Body of pancreas (tissue), 4 donors: Measurements from ENCODE around the gene EGFLAM. TPM values are rescaled to one million over a fixed set of nuclear protein-coding genes. Genes with fewer than 3 reads are reported as not detected.
"Not testable (repeated sequence)": the region's sequence is repeated elsewhere in the genome, so short reads cannot be mapped to it uniquely, and the experiment has no call there.

Experiments used
- ATAC-seq: fragments of 150-250 bp; one replicate; pipeline ENCODE4 v1.9.1; 2016
- DNase-seq, 4 donors: peaks; one replicate each; pipeline ENCODE4 v3.0.0-alpha.2; 2019
- H3K27ac ChIP-seq, 4 donors: fragments of 200-600 bp; sonication (generic); 1 replicate in 3 of 4; 2 replicates in 1 of 4; pipeline versions ENCODE4 v1.5.1 to v1.6.1; 2016 to 2019; ENCODE audit warnings: mild to moderate bottlenecking in 1 of 4, mixed read lengths in 1 of 4, moderate library complexity in 1 of 4
- H3K27me3 ChIP-seq, 2 donors: fragments of 200-600 bp; sonication (generic); one replicate each; pipeline ENCODE4 v1.6.0; 2016; ENCODE audit warnings: mild to moderate bottlenecking in 1 of 2
- H3K36me3 ChIP-seq, 2 donors: fragments of 200-600 bp; sonication (generic); replicated peaks in 1 of 2; 2 replicates each; pipeline ENCODE4 v1.5.1; 2016; ENCODE audit warnings: low read depth in 2 of 2; ENCODE audit not compliant: insufficient read depth in 1 of 2
- H3K4me1 ChIP-seq: fragments of 200-600 bp; sonication (generic); one replicate; pipeline ENCODE4 v1.6.0; 2016
- H3K4me3 ChIP-seq, 2 donors: fragments of 200-600 bp; sonication (generic); 1 replicate in 1 of 2; 2 replicates in 1 of 2; pipeline ENCODE4 v1.5.1; 2016 to 2019
- H3K9me3 ChIP-seq, 3 donors: fragments of 200-600 bp; sonication (generic); 1 replicate in 2 of 3; 2 replicates in 1 of 3; pipeline ENCODE4 v1.5.1; 2016
- CTCF ChIP-seq, 7 experiments: fragments of 450-650 bp in 4 of 7; fragments of 200-600 bp in 3 of 7; sonication (generic) in 3 of 7; IDR thresholded peaks; one replicate each; pipeline ENCODE4 v1.5.1; 2016 to 2019; ENCODE audit warnings: antibody characterized with exemption in 7 of 7
- POLR2A ChIP-seq, 3 donors: fragments of 450-650 bp; IDR thresholded peaks; one replicate each; pipeline ENCODE4 v1.6.1; 2016; ENCODE audit warnings: antibody characterized with exemption in 3 of 3, mild to moderate bottlenecking in 2 of 3
- WGBS, 2 donors: methylation state at CpG; one replicate each; pipeline ENCODE4 v1.1.5; 2017; 5-methylcytosine and 5-hydroxymethylcytosine counted together
- intact Hi-C: fragments of 100-400 bp; cut with DNase I; formaldehyde crosslinking; loops from one replicate; pipeline ENCODE4 v1.15.1; 2023
- total RNA-seq, 2 donors: library from RNA; depleted of rRNA; stranded (reverse); fragments of >200 nt; gene quantifications; one replicate each; pipeline ENCODE4 v1.1.0, GENCODE V29; 2016

Gene EGFLAM
- total RNA-seq, 2 donors from 2014 or later = 0.26 to 4.6 TPM

- ATAC-seq (no peak), DNase-seq (no peak)
- intact Hi-C loops = no loop called here
- Histone ChIP-seq H3K4me3 (no peak overlapping the region), H3K27ac (no peak overlapping the region), H3K27me3 (no peaks in the 10 kb centered on the region), H3K4me1 (no peaks in the 10 kb centered on the region), H3K9me3 (no peaks in the 10 kb centered on the region), H3K36me3 (no peaks in the 10 kb centered on the region)
- TF ChIP-seq CTCF (IDR thresholded peaks at IDR 0.05) = no peak
- TF ChIP-seq POLR2A (IDR thresholded peaks at IDR 0.05) = no peak
- whole genome bisulfite sequencing, 2 donors = 75 to 89% methylated on average over 4 of the region's 4 CpGs
Observed at GRCh38 chr5:38414348-38414747, 156.0 kb downstream of the EGFLAM start.

- H3K9me3 ChIP-seq, H3K27ac ChIP-seq, H3K4me3 ChIP-seq, ATAC-seq, H3K4me1 ChIP-seq, H3K27me3 ChIP-seq, DNase-seq, H3K36me3 ChIP-seq, intact Hi-C loops: not testable (repeated sequence)
- WGBS, 2 donors = 55 to 68% methylated on average over 5 of the region's 5 CpGs
Observed at GRCh38 chr5:38415772-38416171, 157.4 kb downstream of the EGFLAM start.

GRCh38 chr5:38417658-38418017, 159.3 kb downstream of the EGFLAM start:
- Histone ChIP-seq H3K27ac (no peak overlapping the region), H3K4me1 (no peaks in the 10 kb centered on the region), H3K4me3 (no peak overlapping the region), H3K9me3 (no peaks in the 10 kb centered on the region), H3K36me3 (no peaks in the 10 kb centered on the region), H3K27me3 (no peaks in the 10 kb centered on the region)
- DNase-seq = no peak
- intact Hi-C loops = no loop called here
- TF ChIP-seq CTCF (IDR thresholded peaks at IDR 0.05) = no peak
- no peak for TF ChIP-seq POLR2A (IDR thresholded peaks at IDR 0.05)
- 47 to 60% methylated on average over 5 of the region's 5 CpGs for WGBS, 2 donors
- no peak for ATAC-seq

- H3K4me1 ChIP-seq = no peaks in the 10 kb centered on the region
- no peaks in the 10 kb centered on the region for H3K27me3 ChIP-seq
- 94 to 95% methylated on average over 2 of the region's 2 CpGs for WGBS, 2 donors
- no peak overlapping the region for H3K4me3 ChIP-seq
- intact Hi-C loops = loop anchor here (5.0 kb wide), 1 partner anchor 387 kb away; no protein-coding TSS in a partner anchor
- ATAC-seq = no peak
- H3K36me3 ChIP-seq = no peaks in the 10 kb centered on the region
- no peak overlapping the region for H3K27ac ChIP-seq
- TF ChIP-seq CTCF (IDR thresholded peaks at IDR 0.05) (no peak), POLR2A (IDR thresholded peaks at IDR 0.05) (no peak)
- H3K9me3 ChIP-seq = no peaks in the 10 kb centered on the region
- DNase-seq = no peak
Observed at GRCh38 chr5:38420246-38420645, 161.9 kb downstream of the EGFLAM start.

- ATAC-seq = peak; percentile 87
- Histone ChIP-seq H3K4me3 (no peak overlapping the region), H3K27me3 (no peaks in the 10 kb centered on the region), H3K27ac (no peak overlapping the region), H3K4me1 (no peaks in the 10 kb centered on the region), H3K36me3 (no peaks in the 10 kb centered on the region), H3K9me3 (no peaks in the 10 kb centered on the region)
- DNase-seq = peak; percentile 70 to 82 (median 77)
- intact Hi-C loops = loop anchor here (5.0 kb wide), 1 partner anchor 386 kb away; no protein-coding TSS in a partner anchor
- TF ChIP-seq POLR2A (IDR thresholded peaks at IDR 0.05) (no peak), CTCF (IDR thresholded peaks at IDR 0.05) (peak; percentile 53 to 76 (median 74))
- 40 to 50% methylated on average over 6 of the region's 6 CpGs for WGBS, 2 donors
Observed at GRCh38 chr5:38420691-38421390, 162.5 kb downstream of the EGFLAM start.
